HepG2 (cell line): ENCODE results near the gene DCAF8L1. TPM values are rescaled to one million over a fixed set of nuclear protein-coding genes. Genes with fewer than 3 reads are reported as not detected.
"Not testable (repeated sequence)": the region's sequence is repeated elsewhere in the genome, so short reads cannot be mapped to it uniquely, and the experiment has no call there.

ENCODE experiments used
- ATAC-seq: fragments of 200-7000 bp; cut with Tn5 transposase; 3 replicates; pipeline ENCODE4 v1.9.1; 2020; ENCODE audit warnings: mild to moderate bottlenecking, moderate library complexity
- BruUV-seq: library from RNA; stranded (reverse); fragments of 400-500 nt; replicated peaks from 2 replicates; lab custom pipeline; 2021; lab: Mats Ljungman, UMichigan
- CTCF ChIA-PET: fragments of 300-600 bp; formaldehyde crosslinking; extraction: SDS; loops from one replicate; lab custom pipeline; 2021; ENCODE audit warnings: low total read pairs, inconsistent platforms, low intra/inter-chr PET ratio; lab: Yijun Ruan, JAX
- POLR2A ChIA-PET: fragments of 350-600 bp; sonication (Branson Sonifier 250); formaldehyde crosslinking; loops from one replicate; lab custom pipeline; 2020; ENCODE audit warnings: antibody characterized with exemption, inconsistent platforms; lab: Yijun Ruan, JAX
- DNase-seq: peaks from one replicate; pipeline ENCODE4 v3.0.0-alpha.2; 2015; ENCODE audit warnings: low spot score
- FAIRE-seq: peaks from 3 replicates; lab custom pipeline; 2011; peaks lifted over from hg19 to GRCh38; lab: Jason Lieb, UNC
- H2AFZ ChIP-seq: one replicate; pipeline ENCODE4 v1.6.1; 2011; ENCODE audit warnings: low read length, inconsistent platforms
- H3K27ac ChIP-seq: fragments of 300-600 bp; 3 replicates; pipeline ENCODE4 v1.8.0; 2011; ENCODE audit warnings: mixed run types, mild to moderate bottlenecking, mixed read lengths, low read length, inconsistent platforms; ENCODE audit not compliant: insufficient read depth; ENCODE audit errors: extremely low read length
- H3K27me3 ChIP-seq, 2 experiments: fragments of 200-600 bp in 1 of 2; 2 replicates in 1 of 2; 3 replicates in 1 of 2; pipeline versions ENCODE4 v1.6.0 to v1.8.0; 2011; ENCODE audit warnings: low read length in 2 of 2, mild to moderate bottlenecking in 2 of 2, moderate library complexity in 2 of 2, inconsistent platforms in 1 of 2; ENCODE audit not compliant: insufficient read depth in 2 of 2, control insufficient read depth in 1 of 2
- H3K36me3 ChIP-seq, 2 experiments: fragments of 200-600 bp in 1 of 2; replicated peaks in 1 of 2; 2 replicates in 1 of 2; 3 replicates in 1 of 2; pipeline versions ENCODE4 v1.5.1 to v1.8.0; 2011; ENCODE audit warnings: low read length in 2 of 2, inconsistent platforms in 1 of 2; ENCODE audit not compliant: insufficient read depth in 2 of 2, control insufficient read depth in 1 of 2
- H3K4me1 ChIP-seq: 2 replicates; pipeline ENCODE4 v1.5.1; 2012; ENCODE audit warnings: low read length, inconsistent platforms; ENCODE audit not compliant: insufficient read depth
- H3K4me2 ChIP-seq: 2 replicates; pipeline ENCODE4 v1.6.0; 2011; ENCODE audit warnings: low read depth, low read length, inconsistent platforms
- H3K4me3 ChIP-seq, 3 experiments: fragments of 200-600 bp in 1 of 3; sonication (generic), shearing (Covaris generic) in 1 of 3; replicated peaks in 1 of 3; 2 replicates each; pipeline ENCODE4 v1.5.1; 2011 to 2016; ENCODE audit warnings: low read length in 3 of 3, inconsistent platforms in 2 of 3, low read depth in 2 of 3, mild to moderate bottlenecking in 2 of 3, control low read depth in 1 of 3, mixed read lengths in 1 of 3; ENCODE audit not compliant: insufficient read depth in 1 of 3
- H3K79me2 ChIP-seq: one replicate; pipeline ENCODE4 v1.6.1; 2011; ENCODE audit warnings: low read length, inconsistent platforms; ENCODE audit not compliant: insufficient read depth
- H3K9ac ChIP-seq: 2 replicates; pipeline ENCODE4 v1.6.0; 2011; ENCODE audit warnings: mild to moderate bottlenecking, low read depth, low read length, inconsistent platforms; ENCODE audit not compliant: insufficient read depth
- H3K9me3 ChIP-seq: 2 replicates; pipeline ENCODE4 v1.5.1; 2012; ENCODE audit warnings: mild to moderate bottlenecking, low read length
- H4K20me1 ChIP-seq: 2 replicates; pipeline ENCODE4 v1.6.0; 2011; ENCODE audit warnings: inconsistent platforms, mild to moderate bottlenecking, low read length, moderate library complexity; ENCODE audit not compliant: insufficient read depth
- BCL6 ChIP-seq: IDR thresholded peaks from 2 replicates; pipeline ENCODE4 v1.6.1; 2016; ENCODE audit warnings: missing genetic modification reagents, missing compliant biosample characterization
- EED ChIP-seq: sonication (generic); formaldehyde crosslinking; IDR thresholded peaks from 2 replicates; pipeline ENCODE4 v1.5.0; 2020; ENCODE audit warnings: mild to moderate bottlenecking, missing genetic modification reagents
- HNF4A ChIP-seq: sonication (generic); formaldehyde crosslinking; IDR thresholded peaks from 2 replicates; pipeline ENCODE4 v1.4.0; 2020; ENCODE audit warnings: missing genetic modification reagents
- ISL2 ChIP-seq: sonication (generic); formaldehyde crosslinking; IDR thresholded peaks from 2 replicates; pipeline ENCODE4 v1.5.0; 2020; ENCODE audit warnings: missing genetic modification reagents
- SOX13 ChIP-seq, 3 experiments: fragments of 450-650 bp in 1 of 3; sonication (generic) in 1 of 3; formaldehyde crosslinking in 1 of 3; IDR thresholded peaks in 2 of 3; conservative IDR thresholded peaks in 1 of 3; 2 replicates each; pipeline versions ENCODE4 v1.5.0 to v1.6.1; 2016 to 2020; ENCODE audit warnings: antibody characterized with exemption in 1 of 3, mild to moderate bottlenecking in 1 of 3, missing compliant biosample characterization in 1 of 3, missing genetic modification reagents in 1 of 3, moderate library complexity in 1 of 3
- ZBTB33 ChIP-seq: sonication (generic); formaldehyde crosslinking; IDR thresholded peaks from 2 replicates; pipeline ENCODE4 v1.4.0; 2020; ENCODE audit warnings: missing genetic modification reagents
- ZNF329 ChIP-seq: sonication (generic); formaldehyde crosslinking; IDR thresholded peaks from 2 replicates; pipeline ENCODE4 v1.9.0; 2021; ENCODE audit warnings: low read depth, mild to moderate bottlenecking, missing genetic modification reagents
- ZNF512 ChIP-seq: sonication (generic); formaldehyde crosslinking; IDR thresholded peaks from 2 replicates; pipeline ENCODE4 v1.4.0; 2020; ENCODE audit warnings: mild to moderate bottlenecking, missing genetic modification reagents
- ZSCAN20 ChIP-seq: sonication (generic); formaldehyde crosslinking; IDR thresholded peaks from 2 replicates; pipeline ENCODE4 v1.4.0; 2020; ENCODE audit warnings: missing genetic modification reagents, mild to moderate bottlenecking, borderline replicate concordance
- WGBS: methylation state at CpG from one replicate; pipeline ENCODE4 v1.1.6; 2017; ENCODE audit warnings: low lambda C conversion rate; 5-methylcytosine and 5-hydroxymethylcytosine counted together
- in situ Hi-C: cut with HindIII; loops from 2 replicates; pipeline ENCODE4 v1.10.0; 2017; ENCODE audit warnings: low pct_unique_long_range_greater_than_20kb; ENCODE audit not compliant: extremely low pct_ligation_motif_present
- intact Hi-C: fragments of 100-400 bp; cut with micrococcal nuclease; formaldehyde crosslinking; loops from one replicate; pipeline ENCODE4 v1.10.0; 2022; ENCODE audit not compliant: unreplicated experiment
- polyA plus RNA-seq, 8 experiments: library from polyadenylated mRNA; depleted of rRNA in 3 of 8; stranded (reverse) in 7 of 8; unstranded in 1 of 8; fragments of >200 nt; fragmentation: Illumina TruSeq in 4 of 8; extraction: Trizol in 4 of 8; gene quantifications; 2 replicates each; pipeline versions ENCODE4 v1.2.1 to v1.2.3, GENCODE V29; 2011 to 2016; ENCODE audit warnings: low read depth in 4 of 8, missing spikeins in 1 of 8, mixed read lengths in 1 of 8; ENCODE audit not compliant: insufficient read depth in 1 of 8
- total RNA-seq, 5 experiments: library from RNA; depleted of rRNA; stranded (reverse); fragments of >200 nt; fragmentation: Illumina TruSeq; extraction: Trizol; gene quantifications; 2 replicates each; pipeline ENCODE4 v1.2.3, GENCODE V29; 2016; ENCODE audit warnings: low read depth in 1 of 5

Gene DCAF8L1
- total and polyA plus RNA-seq, 2 of the 13 experiments (the other 11 are each of a cell fraction or from before 2014, with no cell fraction given): not detected

DNA sequence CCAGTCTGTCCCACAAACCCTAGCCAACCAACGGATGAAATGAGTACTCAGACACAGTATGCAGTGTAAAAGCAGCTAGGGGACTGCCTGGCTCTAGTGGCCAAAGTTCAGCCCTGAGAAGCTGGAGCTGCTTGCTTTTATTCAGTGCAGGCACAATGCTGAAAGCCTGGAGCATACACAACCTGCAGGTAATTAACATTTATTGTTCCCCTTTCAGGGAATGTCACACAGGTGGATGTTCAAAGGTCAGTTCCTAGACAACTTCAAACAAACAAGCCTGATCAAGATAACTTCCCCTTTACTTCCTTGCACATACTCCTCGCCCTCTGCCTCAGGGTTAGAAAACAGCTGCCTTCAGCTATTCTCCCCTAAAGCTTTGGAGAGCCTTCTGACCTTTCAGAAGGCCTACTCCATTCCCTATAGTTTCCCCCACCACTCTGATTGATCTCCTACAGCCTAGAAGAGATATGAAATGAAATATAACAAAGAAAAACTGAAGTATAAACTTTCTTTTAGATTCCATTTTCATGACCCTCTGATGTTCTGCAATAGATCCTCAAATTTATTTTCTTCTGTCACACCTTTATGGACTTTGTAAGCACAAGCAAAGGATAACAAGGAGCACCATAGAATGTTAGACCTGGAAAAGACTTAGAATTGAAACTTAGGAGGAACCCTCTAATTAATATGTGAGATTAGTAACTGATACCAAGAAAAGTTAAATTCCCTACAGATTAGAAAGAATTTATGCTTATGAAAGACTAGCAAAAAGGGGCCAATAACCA lies 6.8 kb upstream of the DCAF8L1 start:
- intact Hi-C loops: no loop called here
- in situ Hi-C loops: no loop called here
- Histone ChIP-seq H3K36me3 (no peaks in the 10 kb centered on the region), H2AFZ (no peak overlapping the region), H4K20me1 (no peaks in the 10 kb centered on the region), H3K9me3 (no peaks in the 10 kb centered on the region), H3K4me1 (0 out of 2 replicates have a peak, but pooled peaks cover 7% of the 10 kb centered on the region), H3K27ac (no peak overlapping the region), H3K79me2 (no peaks in the 10 kb centered on the region), H3K4me3 (no peak overlapping the region), H3K4me2 (no peak overlapping the region), H3K27me3 (no peaks in the 10 kb centered on the region), H3K9ac (no peak overlapping the region)
- TF ChIP-seq EED (CRISPR knock-in tag) (no peak), ZSCAN20 (CRISPR knock-in tag) (no peak), ZNF329 (CRISPR knock-in tag) (0 out of 2 replicates have a peak, but pooled peaks have one; percentile 25), ISL2 (CRISPR knock-in tag) (no peak), BCL6 (CRISPR knock-in tag) (peak; percentile 76), SOX13 (IDR thresholded peaks at IDR 0.05) (no peak), SOX13 (CRISPR knock-in tag; conservative IDR thresholded peaks at IDR 0.05 in 1 of 2, IDR thresholded peaks at IDR 0.05 in 1 of 2) (0 out of 4 replicates have a peak, but pooled peaks of 1 of the 2 experiments have one; percentile 18), ZBTB33 (CRISPR knock-in tag) (no peak), HNF4A (0 out of 2 replicates have a peak, but pooled peaks have one; percentile 13), ZNF512 (no peak)
- DNase-seq (peak; percentile 5), FAIRE-seq (no peak), ATAC-seq (peak; percentile 67)
- no TSS peak for BruUV-seq
- ChIA-PET POLR2A (no interaction called here), CTCF (no interaction called here)
- 0% methylated on average over 1 of the region's 2 CpGs for WGBS

DNA sequence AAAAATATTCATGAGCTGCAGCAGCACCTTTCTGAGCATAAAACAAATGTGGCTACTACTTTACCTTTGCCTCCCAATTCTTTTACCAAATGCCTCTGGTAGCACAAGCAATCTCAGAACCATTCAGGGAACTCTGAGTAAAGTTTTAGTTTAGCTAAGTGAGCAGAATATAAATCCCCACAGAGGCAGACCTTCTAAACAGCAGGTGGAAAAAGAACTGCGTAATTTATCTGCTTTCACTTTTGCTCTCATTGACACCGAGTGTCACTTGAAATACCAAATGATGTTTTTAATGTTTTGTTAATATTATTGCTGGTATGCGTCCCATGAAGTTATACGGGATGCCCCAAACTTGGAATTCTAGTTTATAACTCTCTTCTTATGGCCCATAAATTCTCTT lies 4.3 kb downstream of the DCAF8L1 start:
- H3K27ac ChIP-seq, BruUV-seq, in situ Hi-C loops, intact Hi-C loops, H3K4me2 ChIP-seq, H3K4me1 ChIP-seq, H4K20me1 ChIP-seq, H3K4me3 ChIP-seq, H3K36me3 ChIP-seq, DNase-seq, H2AFZ ChIP-seq, CTCF ChIA-PET, POLR2A ChIA-PET, H3K9ac ChIP-seq, H3K9me3 ChIP-seq, H3K79me2 ChIP-seq, ATAC-seq, H3K27me3 ChIP-seq, FAIRE-seq: not testable (repeated sequence)
- WGBS: 67% methylated on average over 4 of the region's 4 CpGs
